ENCODE data around the gene MOK.

Gene MOK

DNA sequence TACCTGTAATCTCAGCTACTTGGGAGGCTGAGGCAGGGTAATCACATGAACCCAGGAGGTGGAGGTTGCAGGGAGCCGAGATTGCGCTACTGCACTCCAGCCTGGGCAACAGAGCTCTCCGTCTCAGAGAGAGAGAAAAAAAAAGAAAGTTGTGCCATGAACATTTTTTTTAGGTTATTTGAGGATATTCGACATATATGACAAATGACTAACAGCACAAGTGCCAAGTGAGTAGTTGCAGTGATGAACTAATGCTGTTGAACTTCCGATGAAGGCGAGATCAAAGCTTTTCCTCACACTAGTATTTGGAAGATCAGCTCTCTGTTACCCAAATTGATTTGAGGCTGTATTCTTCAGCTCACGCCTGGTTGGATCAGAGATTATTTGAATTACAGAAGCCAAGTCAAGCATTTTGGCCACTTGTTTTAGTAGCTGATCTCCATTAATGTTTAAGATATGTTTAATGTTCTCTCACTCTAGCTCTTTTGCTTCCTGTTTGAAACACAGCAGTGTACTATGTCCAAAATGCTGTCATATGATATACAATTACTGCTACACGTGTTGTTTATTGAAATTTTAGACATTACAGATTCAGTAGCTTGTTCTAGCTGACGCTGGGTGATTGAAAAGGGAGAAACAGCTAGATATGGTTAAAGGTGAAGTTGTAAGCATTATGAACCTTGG, 121.9 kb downstream of the MOK start:
- FAIRE-seq = no peak
- no peak for TF ChIP-seq POLR2A (IDR thresholded peaks at IDR 0.05; ENCODE audit: low read depth, low read length)
- TF ChIP-seq TAF1 (IDR thresholded peaks at IDR 0.05; ENCODE audit: low read depth, low read length) = no peak
- TF ChIP-seq PAX5 (IDR thresholded peaks at IDR 0.05; ENCODE audit: insufficient read depth, low read length, severe bottlenecking) = no peak
- no peak for TF ChIP-seq POU2F2 (IDR thresholded peaks at IDR 0.05; ENCODE audit: low read depth, low read length)
- no peak for TF ChIP-seq SPI1 (IDR thresholded peaks at IDR 0.05; ENCODE audit: low read depth, low read length)
- no peak for TF ChIP-seq POLR2AphosphoS5 (IDR thresholded peaks at IDR 0.05; ENCODE audit: low read depth, low read length)
- DNase-seq (ENCODE audit: insufficient read length, low spot score) = no peak

DNA sequence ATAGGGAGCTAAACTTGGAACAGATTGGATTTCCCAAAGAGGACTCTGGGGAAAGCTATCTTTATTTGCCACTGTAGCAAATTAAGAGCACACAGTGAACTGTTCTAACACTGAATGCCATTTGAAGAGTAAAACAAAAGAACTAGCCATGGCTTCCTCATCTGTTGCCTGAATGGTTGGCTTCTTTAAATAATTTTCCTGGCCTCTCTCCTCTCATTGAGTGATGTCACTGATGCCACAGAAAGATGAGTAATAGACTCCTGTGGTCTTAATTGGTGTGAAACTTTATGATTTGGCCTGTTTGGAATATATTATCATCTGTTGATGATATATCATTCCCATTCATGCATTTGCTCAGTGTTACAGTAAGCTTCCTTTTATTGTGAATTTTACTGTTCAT, 122.8 kb downstream of the MOK start:
- no peak for FAIRE-seq
- TF ChIP-seq SPI1 (IDR thresholded peaks at IDR 0.05; ENCODE audit: low read depth, low read length) = no peak
- TF ChIP-seq PAX5 (IDR thresholded peaks at IDR 0.05; ENCODE audit: insufficient read depth, low read length, severe bottlenecking) = no peak
- no peak for TF ChIP-seq POLR2AphosphoS5 (IDR thresholded peaks at IDR 0.05; ENCODE audit: low read depth, low read length)
- TF ChIP-seq TAF1 (IDR thresholded peaks at IDR 0.05; ENCODE audit: low read depth, low read length) = no peak
- TF ChIP-seq POLR2A (IDR thresholded peaks at IDR 0.05; ENCODE audit: low read depth, low read length) = no peak
- no peak for TF ChIP-seq POU2F2 (IDR thresholded peaks at IDR 0.05; ENCODE audit: low read depth, low read length)
- DNase-seq (ENCODE audit: insufficient read length, low spot score) = no peak

DNA sequence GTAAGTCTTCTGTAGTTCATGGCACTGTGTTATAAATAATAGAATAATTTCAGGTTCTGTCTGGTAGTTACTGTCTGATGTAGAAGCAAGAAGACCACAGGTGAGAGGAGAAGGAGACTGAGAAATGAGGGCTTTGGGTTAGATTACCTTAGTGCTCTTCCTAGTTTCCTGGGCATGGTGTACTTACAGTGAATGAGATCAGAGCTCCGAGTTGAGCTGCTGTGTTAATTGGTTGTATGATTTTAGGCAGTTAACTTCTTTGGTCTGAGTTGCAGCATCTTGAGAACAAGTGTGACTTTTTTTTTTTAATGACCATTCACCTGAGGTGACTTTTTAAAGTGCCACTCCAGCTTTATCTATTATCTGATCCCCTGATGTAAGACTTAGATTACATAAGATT, 123.8 kb downstream of the MOK start:
- no peak for TF ChIP-seq SPI1 (IDR thresholded peaks at IDR 0.05; ENCODE audit: low read depth, low read length)
- TF ChIP-seq PAX5 (IDR thresholded peaks at IDR 0.05; ENCODE audit: insufficient read depth, low read length, severe bottlenecking) = no peak
- TF ChIP-seq POU2F2 (IDR thresholded peaks at IDR 0.05; ENCODE audit: low read depth, low read length) = no peak
- no peak for TF ChIP-seq POLR2AphosphoS5 (IDR thresholded peaks at IDR 0.05; ENCODE audit: low read depth, low read length)
- TF ChIP-seq POLR2A (IDR thresholded peaks at IDR 0.05; ENCODE audit: low read depth, low read length) = no peak
- no peak for TF ChIP-seq TAF1 (IDR thresholded peaks at IDR 0.05; ENCODE audit: low read depth, low read length)
- FAIRE-seq (no peak), DNase-seq (ENCODE audit: insufficient read length, low spot score) (no peak)

DNA sequence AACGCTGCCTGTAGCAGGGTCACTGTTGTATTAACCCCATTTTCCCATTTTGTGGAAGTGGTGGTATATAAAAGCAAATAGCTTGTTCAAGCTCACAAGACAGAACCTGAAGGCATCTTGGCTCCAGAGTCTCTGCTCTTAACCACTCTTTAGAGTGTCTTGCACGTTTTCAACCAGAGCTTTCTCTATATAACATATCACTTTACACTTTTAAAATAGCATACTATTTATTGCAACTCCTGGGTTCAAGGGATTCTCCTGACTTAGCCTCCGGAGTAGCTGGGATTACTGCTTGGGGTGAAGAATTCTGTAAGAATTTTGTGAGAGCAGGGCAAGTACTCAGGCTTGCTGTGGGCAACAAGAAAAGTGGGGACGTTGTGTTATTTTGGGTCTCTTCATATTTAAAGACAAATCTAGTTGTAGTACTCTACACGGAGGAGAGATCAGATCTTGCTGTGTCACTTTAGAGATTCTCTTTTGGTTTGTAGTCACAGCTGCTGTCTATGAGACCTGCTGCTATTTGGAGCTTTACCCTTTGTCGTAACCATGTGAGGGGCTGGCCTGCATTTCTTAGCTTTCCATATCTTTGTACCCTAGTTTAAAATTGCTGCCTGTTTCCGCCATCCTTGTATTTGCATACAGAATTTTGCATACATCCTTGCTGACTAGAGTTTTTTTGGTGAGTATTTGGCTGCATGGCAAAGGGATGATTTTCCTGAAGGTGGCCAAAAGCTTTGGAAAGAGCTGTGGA, 124.5 kb downstream of the MOK start:
- DNase-seq (ENCODE audit: insufficient read length, low spot score) (no peak), FAIRE-seq (peak; percentile 45)
- no peak for TF ChIP-seq PAX5 (IDR thresholded peaks at IDR 0.05; ENCODE audit: insufficient read depth, low read length, severe bottlenecking)
- TF ChIP-seq TAF1 (IDR thresholded peaks at IDR 0.05; ENCODE audit: low read depth, low read length) = no peak
- no peak for TF ChIP-seq POU2F2 (IDR thresholded peaks at IDR 0.05; ENCODE audit: low read depth, low read length)
- TF ChIP-seq SPI1 (IDR thresholded peaks at IDR 0.05; ENCODE audit: low read depth, low read length) = no peak
- TF ChIP-seq POLR2AphosphoS5 (IDR thresholded peaks at IDR 0.05; ENCODE audit: low read depth, low read length) = no peak
- no peak for TF ChIP-seq POLR2A (IDR thresholded peaks at IDR 0.05; ENCODE audit: low read depth, low read length)

Measured in GM12891 (cell line).